Osteocyte (in vitro differentiated cells): ENCODE results near the gene ANKH. TPM values are rescaled to one million over a fixed set of nuclear protein-coding genes. Genes with fewer than 3 reads are reported as not detected.
"Not testable (repeated sequence)": the region's sequence is repeated elsewhere in the genome, so short reads cannot be mapped to it uniquely, and the experiment has no call there.

Experiments
- DNase-seq: peaks from one replicate; pipeline ENCODE4 v3.0.0; 2021; ENCODE audit warnings: mixed read lengths; ENCODE audit not compliant: unreplicated experiment; ENCODE audit errors: extremely low spot score
- H3K27ac Mint-ChIP-seq: one replicate; pipeline ENCODE4 v1.8.0; 2021; ENCODE audit warnings: mild to moderate bottlenecking, mixed read lengths; ENCODE audit not compliant: unreplicated experiment
- H3K27me3 Mint-ChIP-seq: one replicate; pipeline ENCODE4 v1.8.0; 2021; ENCODE audit warnings: mixed read lengths; ENCODE audit not compliant: unreplicated experiment
- H3K36me3 Mint-ChIP-seq: one replicate; pipeline ENCODE4 v1.8.0; 2021; ENCODE audit warnings: mixed read lengths; ENCODE audit not compliant: unreplicated experiment
- H3K4me1 Mint-ChIP-seq: one replicate; pipeline ENCODE4 v1.8.0; 2021; ENCODE audit warnings: mixed read lengths; ENCODE audit not compliant: unreplicated experiment
- H3K4me3 Mint-ChIP-seq: one replicate; pipeline ENCODE4 v1.8.0; 2021; ENCODE audit warnings: mild to moderate bottlenecking, moderate library complexity, mixed read lengths; ENCODE audit not compliant: unreplicated experiment
- H3K9me3 Mint-ChIP-seq: one replicate; pipeline ENCODE4 v1.8.0; 2021; ENCODE audit warnings: mixed read lengths; ENCODE audit not compliant: unreplicated experiment
- long read RNA-seq: library from polyadenylated mRNA; unstranded; transcript quantifications from one replicate; pipeline ENCODE4 v2.0.0, GENCODE V29; 2021
- total RNA-seq: library from RNA; stranded (reverse); gene quantifications from 2 replicates; pipeline ENCODE4 v1.2.1, GENCODE V29; 2021
- TF ChIP-seq, protein P1 (sequence below): fragments of 200-600 bp; sonication (generic); IDR thresholded peaks from 2 replicates; pipeline ENCODE4 v1.5.0; 2021; ENCODE audit warnings: antibody characterized with exemption, mild to moderate bottlenecking, moderate library complexity

ANKH gene
- total RNA-seq, result 44.6 and 50.8 TPM in 2 replicates
- long read RNA-seq, full-length matches to known transcripts, result 4 of 30 reads
- long read RNA-seq, partial matches to known transcripts, result 18 of 30 reads
- long read RNA-seq, other reads (novel, unspliced or antisense), result 8 of 30 reads

DNA sequence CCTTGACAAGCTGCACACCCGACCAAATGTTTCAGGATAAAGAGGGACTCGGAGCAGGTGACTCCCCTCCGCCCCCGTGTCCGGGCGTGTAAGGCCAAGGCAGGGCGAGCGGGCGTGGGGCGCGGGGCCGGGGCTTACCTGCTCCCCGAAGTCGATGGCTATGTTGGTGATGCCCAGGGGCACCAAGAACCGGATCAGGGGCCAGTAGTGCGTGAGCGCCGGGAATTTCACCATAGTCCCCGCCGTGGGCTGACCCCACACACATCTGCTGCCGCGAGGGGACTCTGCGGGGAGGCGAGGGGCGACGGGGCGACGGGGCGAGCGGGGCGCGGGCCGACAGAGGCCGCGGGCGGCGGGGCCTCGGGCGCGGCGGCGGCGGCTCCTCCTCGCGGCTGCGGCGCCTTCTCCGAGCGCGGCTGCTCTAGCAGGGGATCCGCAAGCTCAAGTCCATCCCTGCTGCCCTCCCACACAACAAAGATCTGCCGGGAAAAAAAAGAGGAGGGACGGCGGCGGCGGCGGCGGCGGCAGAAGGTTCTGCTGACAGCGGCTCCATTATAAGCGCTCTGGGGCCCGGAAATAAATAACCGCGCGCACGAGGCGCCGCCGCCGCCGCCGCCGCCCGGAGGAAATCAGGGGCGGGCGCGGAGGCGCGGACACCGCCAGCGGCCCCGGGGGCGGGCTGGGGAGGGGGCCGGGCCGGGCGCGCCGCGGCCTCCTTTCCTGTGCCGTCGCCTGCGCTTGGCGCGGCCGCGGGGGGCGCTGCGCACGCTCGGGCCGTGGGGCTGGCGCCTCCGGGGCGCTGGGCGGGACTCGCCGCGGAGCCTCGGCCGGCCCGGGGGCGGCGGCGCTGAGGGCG lies at the start of gene ANKH:
Gene ANKH, minus strand, starts transcription at position 565 of the 856 bp plus-strand sequence. Its CDS starts 331 bp downstream, at position 234.
- Mint-ChIP-seq H3K4me3 (peak within 1 kb of the TSS; percentile 74), H3K36me3 (no peaks in the 10 kb centered on the region), H3K27ac (peak within 1 kb of the TSS; percentile 54), H3K4me1 (peaks cover 23% of the 10 kb centered on the region), H3K9me3 (no peaks in the 10 kb centered on the region), H3K27me3 (peaks cover 31% of the 10 kb centered on the region)
- peak; percentile 92 for DNase-seq
- TF ChIP-seq, protein P1, sequence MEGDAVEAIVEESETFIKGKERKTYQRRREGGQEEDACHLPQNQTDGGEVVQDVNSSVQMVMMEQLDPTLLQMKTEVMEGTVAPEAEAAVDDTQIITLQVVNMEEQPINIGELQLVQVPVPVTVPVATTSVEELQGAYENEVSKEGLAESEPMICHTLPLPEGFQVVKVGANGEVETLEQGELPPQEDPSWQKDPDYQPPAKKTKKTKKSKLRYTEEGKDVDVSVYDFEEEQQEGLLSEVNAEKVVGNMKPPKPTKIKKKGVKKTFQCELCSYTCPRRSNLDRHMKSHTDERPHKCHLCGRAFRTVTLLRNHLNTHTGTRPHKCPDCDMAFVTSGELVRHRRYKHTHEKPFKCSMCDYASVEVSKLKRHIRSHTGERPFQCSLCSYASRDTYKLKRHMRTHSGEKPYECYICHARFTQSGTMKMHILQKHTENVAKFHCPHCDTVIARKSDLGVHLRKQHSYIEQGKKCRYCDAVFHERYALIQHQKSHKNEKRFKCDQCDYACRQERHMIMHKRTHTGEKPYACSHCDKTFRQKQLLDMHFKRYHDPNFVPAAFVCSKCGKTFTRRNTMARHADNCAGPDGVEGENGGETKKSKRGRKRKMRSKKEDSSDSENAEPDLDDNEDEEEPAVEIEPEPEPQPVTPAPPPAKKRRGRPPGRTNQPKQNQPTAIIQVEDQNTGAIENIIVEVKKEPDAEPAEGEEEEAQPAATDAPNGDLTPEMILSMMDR, result no peak

DNA sequence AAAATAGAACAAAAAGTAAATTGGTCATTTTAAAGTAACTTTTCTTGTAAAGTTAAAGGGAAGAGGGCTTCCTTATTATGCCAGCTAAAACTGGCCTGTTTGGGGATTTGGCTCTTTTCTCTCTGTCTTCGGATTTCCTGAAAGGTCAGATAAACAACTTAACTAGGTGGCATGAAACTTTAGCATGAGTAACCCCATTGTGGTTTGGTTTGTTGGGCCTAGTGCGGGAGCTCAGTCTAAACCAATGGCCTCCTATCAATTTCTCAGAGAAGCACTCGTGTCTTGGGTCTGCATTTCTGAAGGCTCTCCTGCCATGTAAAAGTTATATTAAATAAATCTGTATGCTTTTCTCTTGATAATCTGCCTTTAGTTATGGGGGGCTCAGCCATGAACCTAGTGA lies 48.5 kb upstream of the ANKH start:
- Mint-ChIP-seq H3K4me3 (no peak overlapping the region), H3K4me1 (peaks cover 55% of the 10 kb centered on the region), H3K36me3 (no peaks in the 10 kb centered on the region), H3K9me3 (peaks cover 2% of the 10 kb centered on the region), H3K27me3 (no peaks in the 10 kb centered on the region), H3K27ac (no peak overlapping the region)
- no peak for DNase-seq
- TF ChIP-seq, protein P1, result no peak

DNA sequence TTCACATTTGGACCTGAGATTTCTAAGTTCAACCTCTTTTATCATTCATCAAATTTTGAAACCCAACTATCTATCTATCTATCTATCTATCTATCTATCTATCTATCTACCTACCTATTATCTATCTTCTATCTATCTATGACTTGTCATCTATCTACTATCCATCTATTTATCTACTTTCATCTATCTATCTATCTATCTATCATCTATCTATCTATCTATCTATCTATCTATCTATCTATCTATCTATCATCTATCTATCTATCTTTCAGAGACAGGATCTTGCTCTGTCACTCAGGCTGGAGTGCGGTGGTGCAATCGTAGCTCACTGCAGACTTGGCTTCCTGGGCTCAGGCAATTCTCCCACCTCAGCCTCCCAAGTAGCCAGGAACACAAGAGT lies 47.5 kb upstream of the ANKH start:
- peaks cover 65% of the 10 kb centered on the region for H3K4me1 Mint-ChIP-seq
- H3K4me3 Mint-ChIP-seq, H3K36me3 Mint-ChIP-seq, DNase-seq, H3K9me3 Mint-ChIP-seq, H3K27ac Mint-ChIP-seq, H3K27me3 Mint-ChIP-seq: not testable (repeated sequence)

DNA sequence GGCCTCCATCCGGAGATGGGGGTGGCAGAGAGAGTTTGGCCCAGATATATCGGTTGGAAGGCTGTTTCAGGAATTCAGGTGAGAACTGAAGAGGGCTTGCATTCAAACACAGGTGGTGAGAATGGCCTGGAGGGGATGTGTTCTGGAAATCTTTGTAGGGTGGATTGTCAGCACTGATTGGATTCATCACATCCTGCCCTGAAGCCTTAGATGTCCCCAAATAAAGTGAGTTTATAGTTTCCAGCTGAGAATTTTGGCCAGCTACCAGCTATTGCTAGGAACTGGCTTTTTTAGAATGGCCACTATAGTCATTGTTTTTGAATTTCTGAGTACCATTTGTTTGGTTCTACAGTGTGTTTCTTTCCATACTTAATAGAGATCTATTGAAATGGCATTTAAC lies 46.1 kb upstream of the ANKH start:
- Mint-ChIP-seq H3K27ac (peak overlapping the region; percentile 69), H3K36me3 (no peaks in the 10 kb centered on the region)
- DNase-seq, result no peak

DNA sequence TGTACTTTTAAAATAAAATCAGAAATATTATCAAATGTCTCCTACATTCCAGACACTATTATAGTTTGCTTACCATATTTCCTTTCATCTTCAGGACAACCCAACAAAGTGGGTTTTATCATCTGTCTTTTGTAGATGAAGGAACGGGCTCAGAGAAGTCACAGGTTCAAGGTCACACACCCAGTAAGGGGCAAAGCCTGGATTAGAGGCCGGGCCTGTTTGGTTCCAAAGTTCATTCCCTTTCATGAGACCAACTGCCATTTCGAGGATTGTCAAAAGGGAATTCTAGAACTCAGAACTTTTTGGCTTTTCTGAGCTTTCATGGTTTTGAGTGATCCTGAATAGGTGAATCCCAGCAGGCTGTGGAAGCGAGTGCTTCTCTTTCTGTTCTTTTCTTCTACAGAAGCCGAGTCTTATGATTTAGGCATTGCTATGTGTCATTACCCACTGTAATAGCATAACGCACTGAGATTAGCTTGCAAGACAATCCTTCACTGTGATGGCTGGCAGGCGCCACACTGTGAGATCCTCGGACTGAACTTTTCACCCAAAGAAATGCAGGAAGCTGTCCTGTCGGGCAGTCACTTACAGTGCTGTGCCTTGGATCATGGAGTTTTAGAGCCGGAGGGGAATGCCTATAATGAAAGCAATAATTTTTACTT lies 43.8 kb upstream of the ANKH start:
- peaks cover 2% of the 10 kb centered on the region for H3K9me3 Mint-ChIP-seq
- TF ChIP-seq, protein P1, result no peak
- peaks cover 70% of the 10 kb centered on the region for H3K4me1 Mint-ChIP-seq
- peak overlapping the region; percentile 62 for H3K27ac Mint-ChIP-seq
- DNase-seq, result no peak
- no peak overlapping the region for H3K4me3 Mint-ChIP-seq
- H3K27me3 Mint-ChIP-seq, result no peaks in the 10 kb centered on the region
- no peaks in the 10 kb centered on the region for H3K36me3 Mint-ChIP-seq

More for the DNA sequence above, 46.1 kb upstream of the ANKH start:
- Mint-ChIP-seq H3K4me1 (peaks cover 74% of the 10 kb centered on the region), H3K27me3 (no peaks in the 10 kb centered on the region), H3K4me3 (no peak overlapping the region), H3K9me3 (peaks cover 2% of the 10 kb centered on the region)
- TF ChIP-seq, protein P1, result no peak
